ENCODE results near the gene DARS1.

The DARS1 gene

GRCh38 chr2:136015699-136016098, 30.3 kb upstream of the DARS1 start:
- no peak for DNase-seq (ENCODE audit: low spot score)

DNA sequence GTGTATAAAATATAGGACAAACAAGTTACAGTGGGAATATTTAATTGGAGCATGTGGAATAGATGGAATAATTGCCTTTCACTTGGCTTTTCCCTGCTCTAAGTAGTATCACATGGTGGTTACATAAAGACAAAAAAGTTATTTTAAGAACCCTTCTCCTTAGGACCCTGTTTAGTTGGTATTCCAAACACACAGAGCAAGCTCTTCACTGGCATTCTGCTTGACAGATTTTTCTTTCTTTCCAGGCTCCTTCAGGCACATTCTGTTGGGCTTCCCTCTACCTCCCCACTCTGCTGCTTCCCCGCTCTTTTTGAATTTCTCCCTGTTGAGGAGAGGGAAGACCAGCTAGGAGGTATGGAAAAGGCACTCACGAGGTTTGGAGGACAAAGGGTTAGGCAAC, 29.0 kb upstream of the DARS1 start:
- no peak for DNase-seq (ENCODE audit: low spot score)

GRCh38 chr2:136013955-136014354, 28.5 kb upstream of the DARS1 start:
- no peak for DNase-seq (ENCODE audit: low spot score)

DNA sequence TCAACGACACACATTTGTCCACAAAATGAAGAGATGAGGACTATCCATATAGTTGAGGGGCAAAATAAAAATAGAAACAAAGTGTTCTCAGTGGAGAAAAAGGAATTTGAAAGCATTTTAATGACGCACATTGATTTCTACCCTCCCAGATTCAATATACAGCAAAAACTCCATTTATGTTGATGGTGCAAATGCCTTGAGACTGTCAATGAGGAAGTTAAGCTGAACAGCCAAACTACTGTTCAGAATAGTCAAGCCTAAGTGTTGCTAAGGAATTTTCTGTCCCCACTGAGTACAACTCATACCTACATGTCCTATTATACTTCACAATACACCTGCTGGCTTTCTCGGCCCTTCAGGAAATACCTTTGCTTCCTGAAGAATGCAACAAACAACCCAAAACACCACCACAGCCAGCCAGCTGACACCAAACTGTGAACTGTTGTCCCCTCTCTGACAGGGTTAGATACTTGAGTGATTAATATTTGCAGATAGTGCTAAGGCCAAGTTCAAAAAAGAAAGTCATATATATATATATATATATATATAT, 27.8 kb upstream of the DARS1 start:
- DNase-seq (ENCODE audit: low spot score) = no peak

GRCh38 chr2:136012315-136012714, 26.9 kb upstream of the DARS1 start:
- DNase-seq (ENCODE audit: low spot score) = no peak

DNA sequence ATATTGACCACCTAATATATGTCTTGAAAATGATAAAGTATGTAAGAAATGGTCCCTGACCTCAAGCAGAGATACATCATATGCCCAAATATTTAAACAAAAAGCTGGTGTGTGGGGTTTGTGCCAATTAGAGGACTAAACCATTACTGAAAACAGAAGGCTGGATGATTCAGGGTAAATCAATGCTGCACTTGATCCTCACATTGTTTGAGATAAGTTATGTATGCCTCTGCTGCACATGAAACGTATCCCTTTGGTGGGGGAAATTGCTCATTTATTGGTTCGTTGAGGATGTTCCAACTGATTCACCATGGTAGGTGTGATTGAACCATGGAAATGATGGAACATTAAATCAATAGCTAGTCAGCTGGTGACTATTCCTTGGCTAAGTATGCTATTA, 24.7 kb upstream of the DARS1 start:
- DNase-seq (ENCODE audit: low spot score) = peak; percentile 28

GRCh38 chr2:136008205-136008865, 22.9 kb upstream of the DARS1 start:
- no peak for DNase-seq (ENCODE audit: low spot score)

GRCh38 chr2:136006658-136007057, 21.2 kb upstream of the DARS1 start:
- DNase-seq (ENCODE audit: low spot score) = no peak

DNA sequence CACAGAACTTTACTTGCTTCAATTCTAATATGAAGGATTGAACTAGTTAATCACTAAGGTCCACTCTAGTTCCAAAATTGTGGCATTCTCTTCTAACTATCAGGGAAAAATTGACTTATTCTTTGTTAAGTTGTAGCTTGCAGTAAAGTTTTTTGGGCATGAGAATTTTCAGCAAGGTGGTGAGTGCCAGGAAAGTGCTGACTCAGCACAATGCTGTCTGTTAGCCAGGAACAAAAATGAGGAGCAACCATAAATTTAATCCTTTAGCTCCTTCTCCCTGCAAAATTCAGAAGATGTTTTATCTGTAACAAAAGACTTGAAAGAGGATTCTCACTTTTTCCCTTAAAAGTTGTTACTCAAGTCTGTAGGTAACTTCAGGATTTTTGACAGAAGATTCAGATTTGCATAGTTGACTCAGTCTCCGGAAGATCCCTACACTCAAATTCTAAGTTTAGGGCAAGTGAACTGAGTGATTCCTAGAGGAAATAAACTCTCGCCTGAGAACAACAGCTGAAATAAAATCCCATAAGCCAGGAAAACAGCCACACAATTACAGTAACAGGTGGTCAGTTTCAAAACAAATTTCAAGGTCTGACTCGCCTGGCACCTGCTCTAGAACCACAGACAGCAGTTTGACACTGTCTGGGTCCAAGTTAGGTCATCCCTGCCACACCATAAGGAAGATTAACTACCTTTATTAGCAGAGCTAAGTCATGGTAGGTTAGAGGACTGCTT, 20.2 kb upstream of the DARS1 start:
- no peak for DNase-seq (ENCODE audit: low spot score)

- no peak for DNase-seq (ENCODE audit: low spot score)
These were observed 19.5 kb upstream of the DARS1 start for GRCh38 chr2:136004965-136005364.

- DNase-seq (ENCODE audit: low spot score) = no peak
These were observed 15.7 kb upstream of the DARS1 start for GRCh38 chr2:136001131-136001530.

DNA sequence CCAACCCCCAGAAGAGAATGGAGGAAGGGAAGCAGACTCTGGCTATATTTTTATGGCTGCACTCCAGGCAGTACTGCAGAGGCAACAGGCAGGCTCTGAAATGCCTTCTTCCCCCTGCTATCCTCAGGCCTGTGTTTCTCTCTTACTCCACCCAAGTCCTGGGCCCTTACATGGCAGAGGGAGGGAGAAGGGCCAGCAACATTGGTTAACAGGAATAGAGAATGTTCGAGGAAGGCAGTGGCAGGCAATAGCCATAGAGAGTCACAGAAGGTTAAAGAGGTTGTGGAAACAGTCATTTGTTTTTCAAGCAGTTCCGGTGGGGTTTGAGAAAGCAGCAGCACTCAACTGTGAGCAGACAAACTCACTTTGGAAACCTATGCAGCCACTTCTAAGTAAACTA, 15.1 kb upstream of the DARS1 start:
- no peak for DNase-seq (ENCODE audit: low spot score)

GRCh38 chr2:135999899-136000298, 14.5 kb upstream of the DARS1 start:
- DNase-seq (ENCODE audit: low spot score) = no peak

- no peak for DNase-seq (ENCODE audit: low spot score)
These were observed 13.5 kb upstream of the DARS1 start for GRCh38 chr2:135998879-135999278.

DNA sequence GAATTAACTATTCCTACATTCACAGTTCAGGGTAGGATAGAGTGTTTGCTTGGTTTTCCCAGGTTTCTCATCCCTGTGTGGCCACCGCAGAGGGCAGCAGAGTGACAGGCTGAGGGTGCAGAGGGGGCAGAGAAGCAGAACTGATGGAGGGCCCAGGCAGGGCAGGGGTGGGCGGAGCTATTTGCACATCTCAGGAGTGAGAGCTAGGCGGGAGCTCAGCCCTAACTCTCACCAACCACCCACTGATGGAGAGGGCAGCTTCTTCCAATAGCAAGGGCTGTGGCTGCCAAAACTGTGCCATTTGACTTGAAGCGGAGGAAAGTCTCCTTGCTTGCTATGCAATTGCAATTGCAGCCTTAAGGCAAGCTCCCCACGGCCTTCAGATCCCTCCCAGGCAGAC, 12.0 kb upstream of the DARS1 start:
- no peak for DNase-seq (ENCODE audit: low spot score)

GRCh38 chr2:135996304-135996703, 10.9 kb upstream of the DARS1 start:
- no peak for DNase-seq (ENCODE audit: low spot score)

DNA sequence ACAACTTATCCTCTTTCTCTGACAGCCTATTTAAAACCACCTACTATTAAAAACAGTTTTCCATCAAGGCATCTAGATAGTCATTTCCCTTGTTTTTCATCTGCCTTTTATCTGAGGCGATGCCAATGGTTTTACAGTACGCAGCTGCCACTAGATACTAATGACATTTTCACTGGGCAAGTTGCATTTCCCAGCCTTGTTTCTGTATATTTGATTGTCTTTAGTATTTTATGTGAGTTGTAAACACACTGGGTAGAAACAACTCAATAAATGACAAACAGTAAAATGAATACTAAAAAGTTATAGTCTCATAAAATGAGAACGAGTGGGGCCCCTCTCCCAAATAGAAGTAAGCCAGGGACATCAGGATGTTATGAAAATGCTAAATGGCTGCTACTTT, 8.9 kb upstream of the DARS1 start:
- no peak for DNase-seq (ENCODE audit: low spot score)

GRCh38 chr2:135993421-135993820, 8.0 kb upstream of the DARS1 start:
- no peak for DNase-seq (ENCODE audit: low spot score)

DNA sequence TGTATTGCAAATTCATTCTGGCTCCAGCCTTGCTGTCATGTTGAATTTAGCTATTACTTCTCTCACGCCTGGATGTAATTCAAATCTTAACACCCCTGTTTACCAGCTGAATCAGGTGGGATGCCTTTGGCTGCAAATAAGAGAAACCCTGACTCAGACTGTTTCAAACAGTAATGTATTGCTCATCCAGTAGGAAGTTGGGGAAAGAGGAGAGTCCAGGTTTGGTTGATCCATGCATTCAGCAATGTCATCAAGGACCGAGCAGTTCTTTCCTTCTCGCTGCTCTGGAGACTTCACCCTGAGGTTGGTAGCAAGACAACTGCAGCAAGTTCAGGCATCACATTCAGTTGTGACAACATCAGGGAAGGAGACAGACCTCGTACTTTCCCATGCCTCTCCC, 6.4 kb upstream of the DARS1 start:
- no peak for DNase-seq (ENCODE audit: low spot score)

DNA sequence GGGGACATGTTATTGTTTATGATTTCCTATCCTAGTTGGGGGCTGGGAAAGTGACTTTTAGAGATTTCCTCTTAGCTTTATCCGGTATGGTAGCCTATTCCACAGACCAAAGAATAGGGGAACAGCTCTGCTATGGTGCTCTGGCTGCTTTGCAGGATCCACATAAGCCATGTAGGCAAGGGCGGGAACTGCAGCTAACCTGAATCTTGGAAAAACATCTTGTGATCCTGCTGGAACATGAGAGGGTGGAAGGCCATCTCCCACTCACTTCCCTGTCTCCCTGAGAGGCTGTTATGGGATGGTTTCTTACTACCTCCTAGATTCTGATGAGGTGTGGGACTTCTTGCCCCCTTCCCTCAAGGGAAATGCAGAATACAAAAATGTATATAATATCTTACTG, 2.0 kb upstream of the DARS1 start:
- no peak for DNase-seq (ENCODE audit: low spot score)

GRCh38 chr2:135986507-135986906, 1.1 kb upstream of the DARS1 start:
- DNase-seq (ENCODE audit: low spot score) = no peak

GRCh38 chr2:135985826-135986393, 484 bp upstream of the DARS1 start:
- no peak for DNase-seq (ENCODE audit: low spot score)
